GM21717 (cell line): ENCODE results near the gene ERVW-1.
"Not testable (repeated sequence)": the region's sequence is repeated elsewhere in the genome, so short reads cannot be mapped to it uniquely, and the experiment has no call there.

Experiments
- ATAC-seq: cut with Tn5 transposase; IDR thresholded peaks from one replicate; pipeline ENCODE4 v1.9.1; 2021; ENCODE audit warnings: mild to moderate bottlenecking, moderate library complexity; ENCODE audit not compliant: unreplicated experiment

ERVW-1 gene, protein sequence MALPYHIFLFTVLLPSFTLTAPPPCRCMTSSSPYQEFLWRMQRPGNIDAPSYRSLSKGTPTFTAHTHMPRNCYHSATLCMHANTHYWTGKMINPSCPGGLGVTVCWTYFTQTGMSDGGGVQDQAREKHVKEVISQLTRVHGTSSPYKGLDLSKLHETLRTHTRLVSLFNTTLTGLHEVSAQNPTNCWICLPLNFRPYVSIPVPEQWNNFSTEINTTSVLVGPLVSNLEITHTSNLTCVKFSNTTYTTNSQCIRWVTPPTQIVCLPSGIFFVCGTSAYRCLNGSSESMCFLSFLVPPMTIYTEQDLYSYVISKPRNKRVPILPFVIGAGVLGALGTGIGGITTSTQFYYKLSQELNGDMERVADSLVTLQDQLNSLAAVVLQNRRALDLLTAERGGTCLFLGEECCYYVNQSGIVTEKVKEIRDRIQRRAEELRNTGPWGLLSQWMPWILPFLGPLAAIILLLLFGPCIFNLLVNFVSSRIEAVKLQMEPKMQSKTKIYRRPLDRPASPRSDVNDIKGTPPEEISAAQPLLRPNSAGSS

DNA sequence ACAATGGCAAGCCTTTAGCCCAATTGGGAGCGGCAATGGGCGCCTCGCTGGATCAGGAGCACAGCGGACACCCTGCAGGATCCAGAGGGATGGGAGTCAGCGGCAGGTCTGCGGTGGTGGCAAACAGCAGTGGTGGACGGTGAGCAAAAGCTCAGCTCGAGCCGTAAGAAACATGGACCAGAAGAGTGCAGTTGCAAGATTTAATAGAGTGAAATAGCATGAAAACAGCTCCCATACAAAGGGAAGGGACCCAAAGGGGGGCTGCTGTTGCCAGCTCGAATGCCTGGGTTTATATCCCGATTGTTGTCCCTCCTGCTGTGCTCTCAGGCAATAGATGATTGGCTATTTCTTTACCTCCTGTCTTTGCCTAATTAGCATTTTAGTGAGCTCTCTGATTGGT, at the start of gene ERVW-1:
Gene ERVW-1, minus strand, starts transcription at position 266 of the 400 bp plus-strand sequence. CDS start 7,565 bp downstream, outside the sequence.
- ATAC-seq: not testable (repeated sequence)

DNA sequence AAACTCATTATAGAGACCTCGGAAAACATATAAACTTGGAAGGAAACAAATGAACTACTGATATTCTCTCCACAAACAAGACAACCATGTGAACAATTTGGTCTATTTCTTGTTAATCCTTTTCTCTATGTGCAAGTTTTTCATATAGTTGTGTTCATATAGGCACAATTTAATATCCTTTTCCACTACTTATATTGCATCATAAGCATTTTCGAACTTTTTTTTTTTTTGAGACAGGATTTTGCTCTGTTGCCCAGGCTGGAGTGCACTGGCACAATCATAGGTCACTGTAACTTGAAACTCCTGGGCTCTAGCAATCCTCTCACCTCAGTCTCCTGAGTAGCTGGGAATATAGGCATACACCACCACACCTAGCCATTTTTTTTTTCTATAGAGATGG, 45.4 kb upstream of the ERVW-1 start:
- ATAC-seq: no peak

DNA sequence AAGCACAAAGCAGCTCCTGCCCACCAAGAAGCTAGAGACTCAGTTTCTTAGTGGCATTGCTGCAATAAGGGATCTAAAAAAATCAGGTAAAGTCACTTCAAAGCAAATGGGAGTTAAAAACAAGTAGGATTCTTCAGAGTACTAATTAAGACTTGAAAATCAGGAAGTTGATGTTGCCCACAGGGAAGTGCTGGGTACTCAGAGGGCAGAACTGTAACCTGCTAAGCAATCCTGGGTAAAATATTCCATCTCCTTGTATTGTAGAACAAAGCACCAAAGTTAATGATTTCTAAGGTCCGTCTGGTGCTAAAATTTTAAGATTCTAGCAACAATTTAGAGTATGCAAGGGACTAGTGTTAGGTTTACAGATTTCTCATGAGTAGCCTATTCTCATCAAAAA, 42.3 kb upstream of the ERVW-1 start:
- no peak for ATAC-seq

DNA sequence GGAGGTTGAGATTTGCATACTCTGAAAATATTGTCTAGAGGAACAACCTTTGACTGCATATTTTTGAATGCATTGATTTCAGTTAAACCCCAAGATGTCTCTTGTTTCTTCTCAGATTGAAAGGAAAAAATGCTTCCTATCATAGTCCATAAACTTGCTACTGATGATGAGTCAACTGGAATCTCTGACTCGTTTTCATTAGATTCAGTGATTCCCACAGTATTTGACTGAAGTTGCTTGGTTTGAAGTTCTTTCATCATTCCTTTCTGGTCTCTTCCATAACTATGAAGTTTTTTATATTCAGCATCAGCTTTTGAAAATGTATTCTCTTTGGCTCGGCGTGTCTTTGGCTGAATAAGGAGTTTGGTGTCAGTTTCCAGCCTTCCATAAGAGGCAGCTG, 39.9 kb upstream of the ERVW-1 start:
- ATAC-seq: no peak

DNA sequence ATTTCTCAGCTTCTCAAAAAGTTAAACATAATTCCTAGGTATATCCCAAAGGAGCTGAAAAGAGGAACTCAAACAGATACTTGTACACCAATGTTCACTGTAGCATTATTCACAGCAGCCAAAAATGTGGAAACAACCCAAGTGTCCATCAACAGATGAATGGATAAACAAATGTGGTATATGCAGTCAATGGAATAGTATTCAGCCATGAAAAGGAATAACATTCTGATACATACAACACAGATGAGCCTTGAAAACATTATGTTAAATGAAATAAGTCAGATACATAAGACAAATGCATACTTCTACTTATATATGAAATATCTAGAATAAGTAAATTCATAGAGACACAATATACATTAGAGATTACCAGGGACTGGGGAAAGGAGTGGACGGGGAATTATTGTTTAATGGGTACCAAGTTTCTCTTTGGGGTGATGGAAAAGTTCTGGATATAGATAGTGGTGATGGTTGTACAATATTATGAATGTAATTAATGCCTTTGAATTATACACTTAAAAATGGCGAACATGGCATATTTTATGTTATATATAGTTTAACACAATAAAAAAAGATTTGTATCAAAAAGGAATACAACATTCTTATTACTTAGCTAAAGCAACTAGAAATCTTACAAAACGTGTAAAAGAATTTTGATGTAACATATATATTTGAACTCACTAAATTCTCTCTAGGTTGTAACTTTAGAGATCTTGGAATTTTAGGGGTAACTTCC, 35.6 kb upstream of the ERVW-1 start:
- ATAC-seq: no peak

DNA sequence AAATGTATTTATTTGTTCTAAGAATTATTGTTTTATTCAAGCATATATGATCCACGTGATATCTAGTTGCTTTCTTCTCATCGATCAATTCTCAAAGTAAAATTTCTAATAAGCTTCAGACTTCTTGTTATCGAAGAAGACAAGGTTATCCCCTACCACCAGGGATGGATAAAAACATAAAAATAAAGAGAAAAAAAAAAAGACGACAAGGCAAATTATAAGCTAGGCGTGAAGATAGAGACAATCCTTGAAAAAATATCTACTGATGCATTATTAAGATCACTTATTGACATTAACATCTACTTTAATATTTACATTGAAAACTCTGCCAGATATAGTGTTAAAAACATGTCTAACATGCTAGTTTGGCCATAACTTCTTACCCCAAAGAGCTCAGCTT, 31.2 kb upstream of the ERVW-1 start:
- no peak for ATAC-seq

DNA sequence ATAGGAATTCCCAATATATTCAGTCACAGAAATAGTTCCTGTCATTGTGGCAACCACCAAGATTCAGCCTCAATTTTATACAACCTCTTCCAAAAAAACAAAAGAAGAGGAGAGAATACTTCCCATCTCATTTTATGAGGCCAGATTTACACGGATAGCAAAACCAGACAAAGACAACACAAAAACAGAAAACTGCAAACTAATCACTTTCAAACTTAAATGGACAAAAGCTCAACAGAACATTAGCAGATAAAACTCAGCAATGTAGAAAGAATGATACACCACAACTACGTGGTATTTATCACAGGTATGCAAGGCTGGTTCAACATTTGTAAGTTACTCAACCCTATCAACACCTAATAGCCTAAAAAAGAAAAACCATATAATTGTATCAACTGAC, 28.6 kb upstream of the ERVW-1 start:
- no peak for ATAC-seq

DNA sequence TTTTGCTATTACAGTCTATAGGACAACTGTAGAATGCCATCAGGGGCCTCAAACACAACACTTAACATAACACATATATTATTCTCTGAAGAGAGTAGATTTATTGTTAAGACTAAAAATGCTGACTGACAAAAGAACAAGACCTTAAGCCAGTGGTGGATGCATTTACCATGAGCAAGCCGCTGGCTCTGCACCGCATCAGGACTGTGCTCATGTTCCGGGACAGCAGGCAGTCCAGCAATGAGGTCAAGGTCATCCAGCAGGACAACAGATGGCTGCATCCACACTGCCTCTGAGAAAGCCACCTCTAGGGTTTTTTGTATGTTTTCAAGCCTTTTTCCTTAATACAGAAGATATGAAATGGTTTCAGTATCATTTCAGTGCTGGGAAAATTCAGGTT, 26.8 kb upstream of the ERVW-1 start:
- ATAC-seq: no peak

DNA sequence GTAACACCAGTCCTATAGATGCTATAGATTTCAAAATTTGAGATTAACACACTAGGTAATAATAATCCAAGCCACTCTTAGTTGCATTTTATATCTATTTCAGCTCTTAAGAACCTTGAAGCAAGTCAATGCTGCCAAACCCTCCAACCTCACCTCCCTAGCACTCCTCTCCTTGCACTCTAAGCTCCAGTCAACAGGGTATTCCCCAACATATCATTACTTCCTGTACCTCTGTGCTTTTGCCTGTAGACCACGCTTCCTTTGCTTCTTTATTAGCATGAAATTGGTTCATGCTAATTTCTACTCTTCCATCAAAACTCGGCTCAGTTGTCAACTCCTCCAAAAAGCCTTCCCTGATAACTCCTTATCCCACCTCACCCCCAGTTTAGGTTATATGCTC, 26.0 kb upstream of the ERVW-1 start:
- ATAC-seq: no peak

DNA sequence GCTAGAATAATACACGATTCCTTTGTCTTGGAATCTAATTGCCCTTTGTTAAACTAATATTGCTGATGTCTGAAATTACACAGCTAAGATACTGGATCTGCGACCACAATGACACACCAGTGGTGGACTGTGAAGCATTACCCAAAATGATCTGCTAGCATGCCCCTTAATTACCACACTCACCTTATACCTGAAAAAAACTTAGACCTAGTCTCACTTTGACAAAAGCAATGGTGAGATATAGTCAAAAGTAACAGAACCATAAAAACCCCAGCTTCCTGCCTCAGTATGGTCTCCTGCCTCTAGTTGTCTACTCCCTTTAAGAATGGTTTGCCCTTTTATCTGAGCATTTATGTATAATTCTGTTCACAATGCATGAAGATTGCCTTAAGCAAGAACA, 20.8 kb upstream of the ERVW-1 start:
- no peak for ATAC-seq

DNA sequence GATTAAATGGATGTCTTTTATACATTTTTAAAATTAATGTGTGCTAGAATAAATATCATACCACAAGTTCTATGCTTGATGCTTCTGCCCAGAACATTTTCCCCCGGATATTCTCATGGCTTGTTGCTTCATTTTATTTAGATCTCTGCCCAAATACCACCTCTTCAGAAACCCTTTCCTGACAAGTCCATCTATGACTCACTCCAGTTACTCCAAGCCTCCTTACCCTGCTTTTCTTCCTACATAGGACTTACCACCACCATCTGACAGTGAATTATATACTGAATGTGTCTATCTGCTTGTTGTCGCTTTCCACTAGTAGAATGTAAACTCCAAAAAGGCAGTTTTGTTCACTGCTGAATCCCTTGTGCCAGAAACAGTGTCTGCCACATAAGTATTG, 19.1 kb upstream of the ERVW-1 start:
- ATAC-seq: no peak

DNA sequence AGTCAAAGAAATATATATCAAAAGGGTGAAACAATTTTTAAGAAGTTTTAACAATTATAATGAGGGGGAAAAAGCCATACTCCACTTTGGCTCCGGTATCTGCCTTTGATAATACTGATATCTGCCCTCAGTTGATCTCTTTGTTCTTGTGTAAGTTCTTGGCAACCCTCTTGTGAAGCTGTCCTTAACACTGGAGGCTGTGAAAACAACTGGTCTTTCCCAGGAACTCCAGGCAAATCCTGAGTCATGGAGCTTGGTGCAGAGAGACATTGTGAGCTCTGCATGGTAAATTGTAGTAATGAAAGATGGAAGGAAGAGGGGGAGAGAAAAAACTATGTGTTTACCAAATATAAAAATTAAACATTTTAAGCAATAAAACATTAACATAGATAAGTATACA, 11.9 kb upstream of the ERVW-1 start:
- no peak for ATAC-seq

DNA sequence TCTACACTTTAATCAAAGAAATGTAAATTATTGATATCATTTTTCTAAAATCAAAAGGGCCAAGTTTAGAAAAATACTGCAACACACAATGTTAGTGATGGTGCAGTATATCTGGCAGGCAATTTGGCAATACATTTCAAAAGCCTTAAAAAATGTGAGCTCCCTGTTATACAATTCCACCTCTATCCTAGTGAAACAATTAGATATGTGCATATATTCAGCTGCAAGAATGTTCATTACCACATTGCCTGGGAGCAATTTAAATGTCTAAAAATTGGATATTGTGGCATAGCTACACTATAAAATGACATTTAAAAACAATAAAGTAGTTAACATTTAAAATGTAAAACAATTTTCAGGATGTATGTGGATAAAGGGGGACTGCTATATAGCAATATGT, 10.1 kb upstream of the ERVW-1 start:
- no peak for ATAC-seq

DNA sequence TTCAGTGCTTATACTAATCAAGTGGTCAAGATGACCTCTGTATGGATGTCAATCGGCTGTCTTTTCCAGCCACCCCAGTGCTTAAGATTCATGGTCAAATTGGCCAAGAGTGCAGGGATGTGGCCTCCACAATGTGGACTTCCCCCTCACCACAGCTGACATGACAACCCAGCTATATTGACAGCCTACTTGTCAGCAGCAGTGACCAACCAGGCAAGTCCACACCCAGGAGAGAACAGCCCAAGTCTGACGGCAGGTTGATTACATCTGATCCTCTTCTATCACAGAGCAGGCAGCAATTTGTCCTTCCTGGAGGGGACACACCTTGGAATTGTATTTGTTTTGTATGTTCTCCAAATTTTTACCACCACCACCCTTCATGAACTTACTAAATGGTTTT, 8.2 kb upstream of the ERVW-1 start:
- ATAC-seq: no peak

DNA sequence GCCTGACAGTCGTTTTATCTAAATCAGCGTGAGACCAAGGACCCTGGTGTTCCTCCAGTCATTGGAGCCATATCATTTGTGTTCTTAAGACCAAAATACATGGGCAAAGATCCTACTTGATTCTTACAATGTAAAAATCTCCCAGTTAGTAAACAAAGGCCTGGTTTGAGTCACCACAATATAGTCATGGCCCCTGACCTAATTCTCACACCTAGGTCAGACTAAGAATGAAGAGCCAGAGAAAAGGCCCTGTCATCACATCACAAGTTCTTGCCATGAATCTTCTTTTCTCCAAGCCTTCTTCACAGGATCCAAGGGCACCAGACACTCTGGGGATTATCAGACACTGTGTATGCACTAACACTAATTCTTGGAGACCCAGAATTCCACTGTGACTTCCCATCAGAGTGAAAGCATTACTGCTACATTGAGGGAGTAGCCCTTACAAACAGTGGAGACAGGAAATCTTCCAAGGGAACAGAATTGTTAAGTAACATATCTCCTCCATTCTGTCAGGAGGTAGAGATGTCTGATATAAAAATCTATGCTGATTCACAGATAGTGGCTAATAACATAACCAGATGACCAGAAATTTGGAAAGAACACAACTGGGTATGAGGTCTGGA, 7.6 kb upstream of the ERVW-1 start:
- no peak for ATAC-seq

DNA sequence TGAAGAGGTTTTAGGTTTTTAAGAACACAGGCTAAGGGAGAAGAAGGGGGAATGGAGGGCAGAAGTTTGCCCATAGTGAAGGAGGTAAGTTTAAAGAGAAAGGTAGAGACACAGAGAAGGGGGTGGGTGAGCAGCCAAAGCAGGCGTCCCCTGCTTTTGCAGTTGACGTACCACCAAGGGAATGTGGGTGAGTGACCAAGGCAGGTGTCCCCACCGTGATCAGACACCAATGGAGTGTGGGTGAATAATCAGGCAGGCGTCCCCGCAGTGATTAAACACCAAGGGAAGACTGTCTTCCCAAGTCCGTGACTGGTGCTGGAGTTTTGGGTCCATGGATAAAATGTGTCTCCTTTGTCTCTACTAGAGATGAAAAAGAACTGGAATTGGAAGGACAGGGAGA, 6.5 kb upstream of the ERVW-1 start:
- not testable (repeated sequence) for ATAC-seq

DNA sequence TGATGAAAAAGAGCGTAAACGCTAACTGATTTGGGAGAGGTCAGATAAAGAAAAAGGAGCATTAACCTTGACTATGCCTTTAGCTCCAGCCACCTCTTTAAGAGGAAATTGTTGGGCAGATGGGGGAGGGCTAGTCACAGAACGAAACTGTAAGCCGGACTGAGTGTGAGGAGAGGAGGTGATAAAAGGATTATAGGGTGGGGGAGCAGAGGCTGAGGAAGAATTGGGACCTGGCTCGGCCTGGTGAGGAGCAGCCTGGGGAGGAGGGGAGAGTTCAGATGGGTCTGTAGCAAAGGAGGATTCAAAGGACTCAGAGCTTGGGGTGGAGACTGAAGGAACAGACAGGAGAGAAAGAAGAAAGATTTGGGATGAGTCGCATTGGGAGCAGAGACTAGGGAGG, 5.9 kb upstream of the ERVW-1 start:
- ATAC-seq: not testable (repeated sequence)

DNA sequence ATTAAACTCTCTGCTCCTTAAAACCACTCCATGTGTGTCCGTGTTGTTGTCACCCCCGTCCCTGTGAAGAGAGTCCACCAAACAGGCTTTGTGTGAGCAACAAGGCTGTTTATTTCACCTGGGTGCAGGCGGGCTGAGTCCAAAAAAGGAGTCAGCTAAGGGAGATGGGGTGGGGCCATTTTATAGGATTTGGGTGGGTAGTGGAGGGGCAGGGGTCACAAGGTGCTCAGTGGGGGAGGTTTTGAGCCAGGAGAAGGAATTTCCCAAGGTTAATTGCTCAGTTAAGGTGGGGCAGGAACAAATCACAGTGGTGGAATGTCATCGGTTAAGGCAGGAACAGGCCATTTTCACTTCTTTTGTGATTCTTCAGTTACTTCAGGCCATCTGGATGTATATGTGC, 1.4 kb upstream of the ERVW-1 start:
- not testable (repeated sequence) for ATAC-seq

DNA sequence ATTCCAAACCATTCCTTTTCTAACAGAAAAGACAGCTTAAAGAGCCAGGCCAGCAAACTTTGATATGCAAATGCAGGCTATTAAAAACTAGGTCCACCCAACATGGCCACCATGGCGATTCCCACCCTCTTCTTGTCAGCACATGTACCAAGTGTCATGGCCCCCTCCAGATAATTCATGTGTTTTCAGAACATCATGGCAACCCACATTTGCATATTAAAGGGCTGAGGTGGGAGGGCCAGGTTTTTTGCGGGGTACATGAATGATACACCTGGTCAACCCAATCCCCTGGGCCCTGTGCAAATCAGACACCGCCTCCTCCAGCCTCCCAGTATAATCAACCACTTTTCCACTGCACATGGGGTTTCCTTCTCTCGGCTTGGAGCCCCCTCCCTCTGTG, 965 bp upstream of the ERVW-1 start:
- ATAC-seq: no peak

DNA sequence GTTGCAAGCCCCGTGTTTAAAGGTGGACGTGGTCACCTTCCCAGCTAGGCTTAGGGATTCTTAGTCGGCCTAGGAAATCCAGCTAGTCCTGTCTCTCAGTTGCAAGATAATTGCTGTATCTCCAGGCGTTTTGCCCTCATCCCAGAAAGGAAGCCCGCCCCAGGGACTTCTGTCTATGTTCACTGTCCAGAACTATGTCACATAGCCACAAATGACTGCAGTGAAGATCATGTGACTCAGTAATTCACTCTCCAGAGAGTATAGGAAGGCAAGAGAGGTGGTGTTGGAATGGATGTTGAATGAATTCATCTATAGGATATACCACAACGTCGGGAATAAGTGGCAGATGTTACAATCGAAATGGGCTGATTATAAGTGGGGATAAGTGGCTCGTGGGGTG, 349 bp upstream of the ERVW-1 start:
- no peak for ATAC-seq

DNA sequence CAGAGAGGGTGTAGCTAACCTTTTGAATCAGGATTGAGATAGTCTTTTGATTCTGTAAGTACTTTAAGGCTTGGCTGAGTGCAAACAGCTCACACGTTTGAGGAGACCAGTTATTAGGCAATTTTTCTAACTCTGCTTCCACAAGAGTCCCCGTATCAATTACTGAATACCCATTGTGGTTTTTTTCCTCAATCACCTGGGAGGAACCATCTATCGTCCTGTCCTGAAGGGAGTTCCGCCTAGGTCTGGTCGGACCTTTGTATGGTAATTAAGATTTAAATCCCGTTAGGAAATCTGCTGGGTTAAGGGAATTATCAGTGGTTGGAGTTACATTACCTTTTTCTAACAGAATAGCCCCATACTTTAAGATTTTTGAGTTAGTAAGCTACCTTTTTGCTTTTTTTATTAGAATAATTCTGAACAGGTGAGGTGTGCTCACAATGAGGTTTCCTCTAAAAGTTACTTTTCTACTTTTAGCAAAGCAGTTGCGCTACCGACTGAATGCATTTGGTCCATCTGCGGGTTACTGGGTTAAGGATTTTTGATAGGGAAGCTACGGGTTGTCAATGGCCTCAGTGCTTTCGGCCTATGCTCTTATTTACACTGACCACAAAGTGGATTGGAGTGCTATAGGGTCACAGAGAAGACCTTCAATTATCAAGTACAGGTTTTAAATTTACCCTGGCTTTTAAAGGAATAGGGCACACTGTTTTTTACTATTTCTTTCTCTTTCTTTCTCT, 1.7 kb downstream of the ERVW-1 start:
- ATAC-seq: not testable (repeated sequence)
